ENCODE data around the gene INTS1.
A peak's percentile ranks its signal among the peaks of the same experiment; 100 is the strongest.

INTS1 gene

GRCh38 chr7:1542841-1543747 is 38.9 kb upstream of the INTS1 start:
- DNase-seq (ENCODE audit: low spot score): no peak

- no peak for DNase-seq (ENCODE audit: low spot score)
Observed at GRCh38 chr7:1542329-1542728, 38.1 kb upstream of the INTS1 start.

GRCh38 chr7:1541431-1542162 is 37.4 kb upstream of the INTS1 start:
- DNase-seq (ENCODE audit: low spot score): no peak

- no peak for DNase-seq (ENCODE audit: low spot score)
Observed at GRCh38 chr7:1540776-1541271, 36.6 kb upstream of the INTS1 start.

GRCh38 chr7:1539882-1540775 is 35.9 kb upstream of the INTS1 start:
- no peak for DNase-seq (ENCODE audit: low spot score)

GRCh38 chr7:1539181-1539881 is 35.1 kb upstream of the INTS1 start:
- DNase-seq (ENCODE audit: low spot score): no peak

GRCh38 chr7:1538544-1539180 is 34.5 kb upstream of the INTS1 start:
- DNase-seq (ENCODE audit: low spot score): no peak

- peak; percentile 76 for DNase-seq (ENCODE audit: low spot score)
Observed at GRCh38 chr7:1537535-1538412, 33.6 kb upstream of the INTS1 start.

GRCh38 chr7:1536743-1537534 is 32.8 kb upstream of the INTS1 start:
- DNase-seq (ENCODE audit: low spot score): peak; percentile 98

- no peak for DNase-seq (ENCODE audit: low spot score)
Observed at GRCh38 chr7:1536455-1536742, 32.2 kb upstream of the INTS1 start.

GRCh38 chr7:1535701-1536454 is 31.7 kb upstream of the INTS1 start:
- no peak for DNase-seq (ENCODE audit: low spot score)

GRCh38 chr7:1535100-1535458 is 30.9 kb upstream of the INTS1 start:
- no peak for DNase-seq (ENCODE audit: low spot score)

GRCh38 chr7:1534330-1535099 is 30.3 kb upstream of the INTS1 start:
- DNase-seq (ENCODE audit: low spot score): no peak

- DNase-seq (ENCODE audit: low spot score): no peak
Observed at GRCh38 chr7:1533547-1534329, 29.5 kb upstream of the INTS1 start.

- no peak for DNase-seq (ENCODE audit: low spot score)
Observed at GRCh38 chr7:1533255-1533546, 29.0 kb upstream of the INTS1 start.

GRCh38 chr7:1532456-1533254 is 28.5 kb upstream of the INTS1 start:
- DNase-seq (ENCODE audit: low spot score): no peak

Data from COLO829 (cell line).